CD14-positive monocyte (primary cell): ENCODE measurements around the gene ZNF423. TPM values are rescaled to one million over a fixed set of nuclear protein-coding genes. Genes with fewer than 3 reads are reported as not detected.

Experiments
- DNase-seq, 3 donors: peaks; one replicate each; pipeline ENCODE4 v3.0.0-alpha.2; 2011 to 2022
- H2AFZ ChIP-seq: 2 replicates; pipeline ENCODE4 v1.6.0; 2012; ENCODE audit warnings: mild to moderate bottlenecking, low read depth, low read length, inconsistent platforms; ENCODE audit not compliant: insufficient read depth, poor library complexity, severe bottlenecking
- H3K27ac ChIP-seq, 2 donors: 1 replicate in 1 of 2; 2 replicates in 1 of 2; pipeline ENCODE4 v1.5.1; 2012 to 2013; ENCODE audit warnings: low read length in 2 of 2, control low read depth in 1 of 2, inconsistent platforms in 1 of 2, low read depth in 1 of 2, mild to moderate bottlenecking in 1 of 2
- H3K27me3 ChIP-seq, 2 donors: one replicate each; pipeline versions ENCODE4 v1.6.0 to v1.6.1; 2011 to 2013; ENCODE audit warnings: low read length in 2 of 2; ENCODE audit not compliant: control insufficient read depth in 2 of 2, insufficient read depth in 2 of 2
- H3K36me3 ChIP-seq, 2 donors: replicated peaks in 1 of 2; 1 replicate in 1 of 2; 2 replicates in 1 of 2; pipeline versions ENCODE4 v1.5.1 to v1.6.1; 2012 to 2013; ENCODE audit warnings: low read length in 2 of 2, control low read depth in 1 of 2, inconsistent platforms in 1 of 2, mild to moderate bottlenecking in 1 of 2; ENCODE audit not compliant: insufficient read depth in 2 of 2, control insufficient read depth in 1 of 2
- H3K4me1 ChIP-seq, 2 donors: 1 replicate in 1 of 2; 2 replicates in 1 of 2; pipeline versions ENCODE4 v1.5.1 to v1.6.1; 2012 to 2013; ENCODE audit warnings: low read length in 2 of 2, control low read depth in 1 of 2, inconsistent platforms in 1 of 2, mild to moderate bottlenecking in 1 of 2, moderate library complexity in 1 of 2; ENCODE audit not compliant: insufficient read depth in 2 of 2, control insufficient read depth in 1 of 2
- H3K4me2 ChIP-seq: replicated peaks from 2 replicates; pipeline ENCODE3; 2012; ENCODE audit warnings: low read length, moderate library complexity, mild to moderate bottlenecking; ENCODE audit not compliant: poor library complexity, severe bottlenecking; ENCODE audit errors: extremely low read depth
- H3K4me3 ChIP-seq, 3 experiments: fragments of 200-600 bp in 1 of 3; sonication (generic) in 1 of 3; replicated peaks in 1 of 3; 1 replicate in 2 of 3; 2 replicates in 1 of 3; pipeline ENCODE4 v1.5.1; 2011 to 2013; ENCODE audit warnings: low read length in 3 of 3, mild to moderate bottlenecking in 3 of 3, control low read depth in 2 of 3, low read depth in 2 of 3, inconsistent platforms in 1 of 3, moderate library complexity in 1 of 3
- H3K79me2 ChIP-seq: 2 replicates; pipeline ENCODE4 v1.6.0; 2012; ENCODE audit warnings: mild to moderate bottlenecking, control low read depth, inconsistent platforms, low read length, moderate library complexity; ENCODE audit not compliant: insufficient read depth
- H3K9ac ChIP-seq: 2 replicates; pipeline ENCODE4 v1.6.0; 2017; ENCODE audit warnings: low read length, mild to moderate bottlenecking; ENCODE audit not compliant: insufficient read depth, poor library complexity, severe bottlenecking
- H3K9me3 ChIP-seq, 2 donors: replicated peaks in 1 of 2; 1 replicate in 1 of 2; 2 replicates in 1 of 2; pipeline versions ENCODE4 v1.5.1 to v1.6.1; 2012 to 2013; ENCODE audit warnings: low read length in 2 of 2, control low read depth in 1 of 2; ENCODE audit not compliant: control insufficient read depth in 1 of 2, insufficient read depth in 1 of 2
- H4K20me1 ChIP-seq: 2 replicates; pipeline ENCODE4 v1.6.0; 2012; ENCODE audit warnings: mild to moderate bottlenecking, low read length, control low read depth, moderate library complexity; ENCODE audit not compliant: insufficient read depth
- H3K27ac Mint-ChIP-seq, 7 donors: one replicate each; pipeline ENCODE4 v1.8.0; 2020; ENCODE audit warnings: mild to moderate bottlenecking in 7 of 7, mixed read lengths in 7 of 7, moderate library complexity in 6 of 7, inconsistent platforms in 2 of 7
- H3K27me3 Mint-ChIP-seq, 3 donors: one replicate each; pipeline ENCODE4 v1.8.0; 2021 to 2022; ENCODE audit warnings: low read depth in 3 of 3, mild to moderate bottlenecking in 3 of 3, mixed read lengths in 3 of 3, moderate library complexity in 3 of 3, inconsistent platforms in 1 of 3
- H3K36me3 Mint-ChIP-seq, 2 donors: one replicate each; pipeline ENCODE4 v1.8.0; 2020; ENCODE audit warnings: mixed read lengths in 2 of 2, inconsistent platforms in 1 of 2, mild to moderate bottlenecking in 1 of 2
- H3K4me1 Mint-ChIP-seq: one replicate; pipeline ENCODE4 v1.8.0; 2020; ENCODE audit warnings: mild to moderate bottlenecking, mixed read lengths
- H3K4me3 Mint-ChIP-seq, 2 donors: one replicate each; pipeline ENCODE4 v1.8.0; 2020; ENCODE audit warnings: mild to moderate bottlenecking in 2 of 2, mixed read lengths in 2 of 2, moderate library complexity in 1 of 2
- H3K9me3 Mint-ChIP-seq, 7 donors: one replicate each; pipeline ENCODE4 v1.8.0; 2020 to 2022; ENCODE audit warnings: mixed read lengths in 7 of 7, mild to moderate bottlenecking in 6 of 7, moderate library complexity in 6 of 7, inconsistent platforms in 2 of 7
- CTCF ChIP-seq: fragments of 200-600 bp; IDR thresholded peaks from one replicate; pipeline ENCODE4 v1.8.0; 2022; ENCODE audit warnings: antibody characterized with exemption, mild to moderate bottlenecking
- WGBS: methylation state at CpG from one replicate; pipeline ENCODE4 v1.1.5; 2013; ENCODE audit warnings: missing lambda C conversion rate; ENCODE audit not compliant: insufficient coverage; 5-methylcytosine and 5-hydroxymethylcytosine counted together
- intact Hi-C, 2 donors: fragments of 100-400 bp; cut with micrococcal nuclease; formaldehyde crosslinking; loops; one replicate each; pipeline versions ENCODE4 v1.15.0 to v1.15.1; 2023
- polyA plus RNA-seq, 3 donors: library from polyadenylated mRNA; depleted of rRNA in 1 of 3; unstranded in 2 of 3; stranded (reverse) in 1 of 3; fragments of 300-500 nt in 2 of 3; fragments of >200 nt in 1 of 3; fragmentation: Illumina TruSeq in 2 of 3; gene quantifications; 1 replicate in 2 of 3; 2 replicates in 1 of 3; pipeline ENCODE4 v1.2.3, GENCODE V29; 2012 to 2021

Gene ZNF423
- polyA plus RNA-seq, 3 donors = not detected

GRCh38 chr16:49726155-49726554, 129.8 kb downstream of the ZNF423 start:
- Histone ChIP-seq H3K27ac (no peak overlapping the region), H3K4me1 (no peaks in the 10 kb centered on the region), H3K4me3 (no peak overlapping the region), H3K36me3 (no peaks in the 10 kb centered on the region), H3K27me3 (no peaks in the 10 kb centered on the region), H3K9ac (no peak overlapping the region), H3K9me3 (peaks cover 8 to 18% of the 10 kb centered on the region in 2 donors), H3K79me2 (no peaks in the 10 kb centered on the region), H2AFZ (no peak overlapping the region), H4K20me1 (no peaks in the 10 kb centered on the region), H3K4me2 (no peak overlapping the region)
- intact Hi-C loops = no loop called here
- Mint-ChIP-seq H3K4me3 (no peak overlapping the region), H3K4me1 (no peaks in the 10 kb centered on the region), H3K27ac (no peak overlapping the region), H3K9me3 (peaks cover 7 to 15% (median 12%) of the 10 kb centered on the region in 7 donors), H3K27me3 (peaks cover 0 to 3% (median 2%) of the 10 kb centered on the region in 3 donors), H3K36me3 (no peaks in the 10 kb centered on the region)
- DNase-seq = no peak
- TF ChIP-seq CTCF = no peak
- WGBS = 95% methylated on average over 6 of the region's 6 CpGs

- Mint-ChIP-seq H3K4me3 (no peak overlapping the region), H3K4me1 (no peaks in the 10 kb centered on the region), H3K27ac (no peak overlapping the region), H3K27me3 (peaks cover 0 to 2% (median 2%) of the 10 kb centered on the region in 3 donors), H3K9me3 (peaks cover 7 to 14% (median 9%) of the 10 kb centered on the region in 7 donors), H3K36me3 (no peaks in the 10 kb centered on the region)
- WGBS = 98% methylated on average over 6 of the region's 8 CpGs
- TF ChIP-seq CTCF = no peak
- Histone ChIP-seq H3K9me3 (peaks cover 8 to 16% of the 10 kb centered on the region in 2 donors), H3K4me2 (no peak overlapping the region), H3K9ac (no peak overlapping the region), H3K36me3 (no peaks in the 10 kb centered on the region), H4K20me1 (no peaks in the 10 kb centered on the region), H3K27me3 (no peaks in the 10 kb centered on the region), H2AFZ (no peak overlapping the region), H3K4me3 (no peak overlapping the region), H3K4me1 (no peaks in the 10 kb centered on the region), H3K79me2 (no peaks in the 10 kb centered on the region), H3K27ac (no peak overlapping the region)
- intact Hi-C loops = no loop called here
- no peak for DNase-seq
Observed at GRCh38 chr16:49725651-49726050, 130.3 kb downstream of the ZNF423 start.
